ENCODE data around the gene IGSF9B. TPM values are rescaled to one million over a fixed set of nuclear protein-coding genes. Genes with fewer than 3 reads are reported as not detected.

Gene IGSF9B
- polyA plus RNA-seq, 1 donor (not counting 4 experiments of a cell fraction or from before 2014, with no cell fraction given), result 0.66 TPM

DNA sequence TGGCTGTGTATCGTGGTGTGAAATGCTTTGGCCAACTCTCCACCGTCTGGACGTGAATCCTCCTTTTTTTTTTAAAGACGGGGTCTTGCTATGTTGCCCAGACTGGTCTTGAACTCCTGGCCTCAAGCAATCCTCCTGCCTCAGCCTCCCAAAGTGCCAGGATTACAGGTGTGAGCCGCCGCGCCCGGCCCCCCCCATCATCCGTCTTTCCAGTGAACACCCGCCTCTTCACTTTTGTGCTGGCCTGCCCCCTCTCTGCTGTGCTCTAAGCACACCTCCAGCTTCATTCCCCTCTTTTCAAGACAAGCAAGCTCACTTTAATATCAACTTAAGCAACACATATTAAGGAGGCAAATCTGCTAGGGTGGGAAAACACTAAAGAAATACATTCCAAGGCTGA is 35.3 kb downstream of the IGSF9B start:
- Histone ChIP-seq H3K79me2 (ENCODE audit: control insufficient read depth, insufficient read depth, low read length) (no peaks in the 10 kb centered on the region), H3K9me1 (ENCODE audit: control insufficient read depth, extremely low read depth, insufficient read depth, low read length) (no peaks in the 10 kb centered on the region), H3K4me3 (ENCODE audit: control insufficient read depth in 2 of 3, extremely low read depth in 1 of 3, insufficient read depth in 2 of 3, low read depth in 1 of 3, low read length in 3 of 3) (no peak overlapping the region), H4K20me1 (ENCODE audit: control insufficient read depth, extremely low read depth, insufficient read depth, low read length) (no peaks in the 10 kb centered on the region), H3K36me3 (ENCODE audit: control insufficient read depth in 2 of 2, extremely low read depth in 1 of 2, insufficient read depth in 2 of 2, low read length in 2 of 2) (no peaks in the 10 kb centered on the region), H3K27me3 (ENCODE audit: control insufficient read depth, extremely low read depth, insufficient read depth, low read length) (no peaks in the 10 kb centered on the region), H3K4me1 (ENCODE audit: control insufficient read depth, extremely low read depth, insufficient read depth, low read length) (no peaks in the 10 kb centered on the region), H3K9ac (ENCODE audit: control insufficient read depth, extremely low read depth, insufficient read depth, low read length) (no peak overlapping the region), H3K4me2 (ENCODE audit: control insufficient read depth, extremely low read depth, insufficient read depth, low read depth, low read length) (no peak overlapping the region), H2AFZ (ENCODE audit: control insufficient read depth, low read length) (no peak overlapping the region), H3K27ac (ENCODE audit: control insufficient read depth, insufficient read depth, low read length) (no peak overlapping the region), H3K9me3 (ENCODE audit: control insufficient read depth, low read depth, low read length) (no peaks in the 10 kb centered on the region)
- DNase-seq (ENCODE audit: low read depth, low spot score) (no peak), FAIRE-seq (no peak)
- dilution Hi-C loops (cut with MboI; ENCODE audit: extremely low pct_ligation_motif_present, low sequenced_read_pairs), result no loop called here
- TF ChIP-seq, protein P1, sequence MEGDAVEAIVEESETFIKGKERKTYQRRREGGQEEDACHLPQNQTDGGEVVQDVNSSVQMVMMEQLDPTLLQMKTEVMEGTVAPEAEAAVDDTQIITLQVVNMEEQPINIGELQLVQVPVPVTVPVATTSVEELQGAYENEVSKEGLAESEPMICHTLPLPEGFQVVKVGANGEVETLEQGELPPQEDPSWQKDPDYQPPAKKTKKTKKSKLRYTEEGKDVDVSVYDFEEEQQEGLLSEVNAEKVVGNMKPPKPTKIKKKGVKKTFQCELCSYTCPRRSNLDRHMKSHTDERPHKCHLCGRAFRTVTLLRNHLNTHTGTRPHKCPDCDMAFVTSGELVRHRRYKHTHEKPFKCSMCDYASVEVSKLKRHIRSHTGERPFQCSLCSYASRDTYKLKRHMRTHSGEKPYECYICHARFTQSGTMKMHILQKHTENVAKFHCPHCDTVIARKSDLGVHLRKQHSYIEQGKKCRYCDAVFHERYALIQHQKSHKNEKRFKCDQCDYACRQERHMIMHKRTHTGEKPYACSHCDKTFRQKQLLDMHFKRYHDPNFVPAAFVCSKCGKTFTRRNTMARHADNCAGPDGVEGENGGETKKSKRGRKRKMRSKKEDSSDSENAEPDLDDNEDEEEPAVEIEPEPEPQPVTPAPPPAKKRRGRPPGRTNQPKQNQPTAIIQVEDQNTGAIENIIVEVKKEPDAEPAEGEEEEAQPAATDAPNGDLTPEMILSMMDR (optimal IDR thresholded peaks at IDR 0.05 in 1 of 3, IDR thresholded peaks at IDR 0.05 in 1 of 3, conservative IDR thresholded peaks at IDR 0.05 in 1 of 3; ENCODE audit: extremely low read depth in 1 of 3, insufficient read depth in 2 of 3, low read length in 3 of 3), result no peak
- no peak for TF ChIP-seq EZH2 (IDR thresholded peaks at IDR 0.05; ENCODE audit: low read length)

- Histone ChIP-seq H3K4me2 (ENCODE audit: control insufficient read depth, extremely low read depth, insufficient read depth, low read depth, low read length) (no peak overlapping the region), H4K20me1 (ENCODE audit: control insufficient read depth, extremely low read depth, insufficient read depth, low read length) (no peaks in the 10 kb centered on the region)
Measured at GRCh38 chr11:133921026-133921425, 35.7 kb downstream of the IGSF9B start.

More at GRCh38 chr11:133921026-133921425, 35.7 kb downstream of the IGSF9B start:
- Histone ChIP-seq H3K9ac (ENCODE audit: control insufficient read depth, extremely low read depth, insufficient read depth, low read length) (no peak overlapping the region), H3K9me1 (ENCODE audit: control insufficient read depth, extremely low read depth, insufficient read depth, low read length) (no peaks in the 10 kb centered on the region), H3K4me3 (ENCODE audit: control insufficient read depth in 2 of 3, extremely low read depth in 1 of 3, insufficient read depth in 2 of 3, low read depth in 1 of 3, low read length in 3 of 3) (no peak overlapping the region), H3K4me1 (ENCODE audit: control insufficient read depth, extremely low read depth, insufficient read depth, low read length) (no peaks in the 10 kb centered on the region), H3K36me3 (ENCODE audit: control insufficient read depth in 2 of 2, extremely low read depth in 1 of 2, insufficient read depth in 2 of 2, low read length in 2 of 2) (no peaks in the 10 kb centered on the region), H3K27me3 (ENCODE audit: control insufficient read depth, extremely low read depth, insufficient read depth, low read length) (no peaks in the 10 kb centered on the region), H3K9me3 (ENCODE audit: control insufficient read depth, low read depth, low read length) (no peaks in the 10 kb centered on the region), H3K27ac (ENCODE audit: control insufficient read depth, insufficient read depth, low read length) (no peak overlapping the region), H3K79me2 (ENCODE audit: control insufficient read depth, insufficient read depth, low read length) (no peaks in the 10 kb centered on the region), H2AFZ (ENCODE audit: control insufficient read depth, low read length) (no peak overlapping the region)
- FAIRE-seq (no peak), DNase-seq (ENCODE audit: low read depth, low spot score) (no peak)
- dilution Hi-C loops (cut with MboI; ENCODE audit: extremely low pct_ligation_motif_present, low sequenced_read_pairs), result no loop called here
- no peak for TF ChIP-seq EZH2 (IDR thresholded peaks at IDR 0.05; ENCODE audit: low read length)
- TF ChIP-seq, protein P1 (optimal IDR thresholded peaks at IDR 0.05 in 1 of 3, IDR thresholded peaks at IDR 0.05 in 1 of 3, conservative IDR thresholded peaks at IDR 0.05 in 1 of 3; ENCODE audit: extremely low read depth in 1 of 3, insufficient read depth in 2 of 3, low read length in 3 of 3), result no peak

Measured in keratinocyte (primary cell).